ENCODE measurements around the gene TARDBP.
A peak's percentile ranks its signal among the peaks of the same experiment; 100 is the strongest.
"Not testable (repeated sequence)": the region's sequence is repeated elsewhere in the genome, so short reads cannot be mapped to it uniquely, and the experiment has no call there.

TARDBP gene

GRCh38 chr1:10980841-10981727 is 31.4 kb upstream of the TARDBP start:
- H3K4me3 ChIP-seq (ENCODE audit: low read length) = peak overlapping the region; percentile 41; the same call in 1 of the 2 replicates
- TF ChIP-seq CTCF (conservative IDR thresholded peaks at IDR 0.05; ENCODE audit: low read length) = no peak
- peak; percentile 85 for DNase-seq (ENCODE audit: low read depth)

GRCh38 chr1:10986525-10986890 is 25.9 kb upstream of the TARDBP start:
- no peak overlapping the region for H3K4me3 ChIP-seq (ENCODE audit: low read length)
- no peak for DNase-seq (ENCODE audit: low read depth)
- TF ChIP-seq CTCF (conservative IDR thresholded peaks at IDR 0.05; ENCODE audit: low read length) = no peak

- H3K4me3 ChIP-seq (ENCODE audit: low read length) = no peak overlapping the region
- no peak for TF ChIP-seq CTCF (conservative IDR thresholded peaks at IDR 0.05; ENCODE audit: low read length)
- DNase-seq (ENCODE audit: low read depth) = no peak
These were observed 24.5 kb upstream of the TARDBP start for GRCh38 chr1:10987840-10988417.

GRCh38 chr1:10989095-10989494 is 23.4 kb upstream of the TARDBP start:
- no peak overlapping the region for H3K4me3 ChIP-seq (ENCODE audit: low read length)
- no peak for DNase-seq (ENCODE audit: low read depth)
- TF ChIP-seq CTCF (conservative IDR thresholded peaks at IDR 0.05; ENCODE audit: low read length) = no peak

GRCh38 chr1:10989920-10990516 is 22.4 kb upstream of the TARDBP start:
- DNase-seq (ENCODE audit: low read depth); H3K4me3 ChIP-seq (ENCODE audit: low read length): not testable (repeated sequence)

- TF ChIP-seq CTCF (conservative IDR thresholded peaks at IDR 0.05; ENCODE audit: low read length) = no peak
- DNase-seq (ENCODE audit: low read depth) = no peak
- no peak overlapping the region for H3K4me3 ChIP-seq (ENCODE audit: low read length)
These were observed 21.6 kb upstream of the TARDBP start for GRCh38 chr1:10990828-10991227.

- not testable (repeated sequence) for H3K4me3 ChIP-seq (ENCODE audit: low read length); DNase-seq (ENCODE audit: low read depth)
These were observed 20.4 kb upstream of the TARDBP start for GRCh38 chr1:10992004-10992403.

- no peak for DNase-seq (ENCODE audit: low read depth)
- H3K4me3 ChIP-seq (ENCODE audit: low read length) = no peak overlapping the region
- TF ChIP-seq CTCF (conservative IDR thresholded peaks at IDR 0.05; ENCODE audit: low read length) = no peak
These were observed 19.6 kb upstream of the TARDBP start for GRCh38 chr1:10992864-10993263.

Measured in AG10803 (cell line).